Fibroblast of gingiva (primary cell): Measurements from ENCODE around the gene RPS27L.
"Not testable (repeated sequence)": the region's sequence is repeated elsewhere in the genome, so short reads cannot be mapped to it uniquely, and the experiment has no call there.

Source experiments
- DNase-seq: peaks from one replicate; pipeline ENCODE4 v3.0.0-alpha.2; 2011; ENCODE audit warnings: low read depth

Gene RPS27L

GRCh38 chr15:63098901-63099300 lies 58.4 kb downstream of the RPS27L start:
- DNase-seq: not testable (repeated sequence)
